ENCODE results near the gene SLC8A1. TPM values are rescaled to one million over a fixed set of nuclear protein-coding genes. Genes with fewer than 3 reads are reported as not detected.

SLC8A1 gene
- total RNA-seq, 1 donor from 2014 or later: 5.7 TPM

GRCh38 chr2:40359811-40360210 is 92.1 kb downstream of the SLC8A1 start:
- no peak overlapping the region for H3K4me3 Mint-ChIP-seq (ENCODE audit: low read depth)
- H3K36me3 Mint-ChIP-seq (ENCODE audit: insufficient read depth): no peaks in the 10 kb centered on the region
- no peak for TF ChIP-seq CTCF (IDR thresholded peaks at IDR 0.05; ENCODE audit: unreplicated experiment)
- H3K4me1 Mint-ChIP-seq (ENCODE audit: low read depth): peaks cover 9% of the 10 kb centered on the region
- no peaks in the 10 kb centered on the region for H3K9me3 Mint-ChIP-seq (ENCODE audit: low read depth)
- no peaks in the 10 kb centered on the region for H3K27me3 Mint-ChIP-seq
- no peak for DNase-seq (ENCODE audit: low spot score, unreplicated experiment)
- no peak overlapping the region for H3K27ac Mint-ChIP-seq

- Mint-ChIP-seq H3K9me3 (ENCODE audit: low read depth) (no peaks in the 10 kb centered on the region), H3K4me1 (ENCODE audit: low read depth) (peaks cover 7% of the 10 kb centered on the region), H3K27me3 (no peaks in the 10 kb centered on the region), H3K27ac (no peak overlapping the region), H3K4me3 (ENCODE audit: low read depth) (no peak overlapping the region), H3K36me3 (ENCODE audit: insufficient read depth) (no peaks in the 10 kb centered on the region)
- no peak for DNase-seq (ENCODE audit: low spot score, unreplicated experiment)
- no peak for TF ChIP-seq CTCF (IDR thresholded peaks at IDR 0.05; ENCODE audit: unreplicated experiment)
Measured at GRCh38 chr2:40358783-40359182, 93.1 kb downstream of the SLC8A1 start.

- no peak overlapping the region for H3K4me3 Mint-ChIP-seq (ENCODE audit: low read depth)
- no peak overlapping the region for H3K27ac Mint-ChIP-seq
- no peaks in the 10 kb centered on the region for H3K4me1 Mint-ChIP-seq (ENCODE audit: low read depth)
- no peaks in the 10 kb centered on the region for H3K9me3 Mint-ChIP-seq (ENCODE audit: low read depth)
- no peaks in the 10 kb centered on the region for H3K36me3 Mint-ChIP-seq (ENCODE audit: insufficient read depth)
- DNase-seq (ENCODE audit: low spot score, unreplicated experiment): no peak
- H3K27me3 Mint-ChIP-seq: no peaks in the 10 kb centered on the region
- TF ChIP-seq CTCF (IDR thresholded peaks at IDR 0.05; ENCODE audit: unreplicated experiment): no peak
Measured at GRCh38 chr2:40357667-40358066, 94.2 kb downstream of the SLC8A1 start.

DNA sequence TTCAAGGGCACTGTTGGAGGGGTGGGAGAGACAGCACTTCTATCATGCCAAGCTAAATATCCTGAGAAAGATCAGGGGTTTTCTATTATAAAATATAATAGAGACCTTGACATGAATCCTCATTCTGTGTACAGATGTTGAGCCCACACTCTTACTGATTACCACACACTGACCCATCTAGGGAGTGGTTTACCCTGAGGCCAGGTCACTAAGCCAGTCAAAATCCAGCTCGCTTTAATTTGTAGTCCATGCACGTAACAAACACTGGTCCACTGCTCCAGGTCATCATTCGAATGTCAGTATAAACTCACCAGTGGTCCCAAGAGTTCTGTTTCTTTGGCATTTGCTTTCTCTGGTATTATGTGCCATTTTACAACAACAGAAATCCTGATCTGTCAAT is 96.4 kb downstream of the SLC8A1 start:
- Mint-ChIP-seq H3K27me3 (no peaks in the 10 kb centered on the region), H3K9me3 (ENCODE audit: low read depth) (no peaks in the 10 kb centered on the region), H3K36me3 (ENCODE audit: insufficient read depth) (no peaks in the 10 kb centered on the region), H3K4me3 (ENCODE audit: low read depth) (no peak overlapping the region), H3K4me1 (ENCODE audit: low read depth) (no peaks in the 10 kb centered on the region), H3K27ac (no peak overlapping the region)
- TF ChIP-seq CTCF (IDR thresholded peaks at IDR 0.05; ENCODE audit: unreplicated experiment): no peak
- no peak for DNase-seq (ENCODE audit: low spot score, unreplicated experiment)

DNA sequence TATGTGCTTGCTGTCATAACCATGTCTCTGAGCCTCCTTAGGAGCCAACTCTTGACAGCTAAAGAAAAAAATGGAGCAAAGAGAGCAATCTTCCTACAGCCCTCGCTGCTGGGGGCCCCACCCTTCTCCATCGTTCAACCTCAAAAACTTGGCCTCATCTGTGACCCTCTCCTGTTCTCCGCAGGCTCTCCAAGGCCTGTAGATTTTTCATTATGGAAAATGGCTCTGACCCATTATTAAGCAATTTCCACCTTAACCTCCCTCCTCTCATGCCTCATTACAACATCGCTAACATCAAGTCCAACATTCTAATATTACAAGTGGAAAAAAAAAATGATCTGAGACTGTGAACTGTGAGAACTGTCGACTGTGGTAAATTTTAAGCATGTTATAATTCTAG is 98.7 kb downstream of the SLC8A1 start:
- no peak overlapping the region for H3K4me3 Mint-ChIP-seq (ENCODE audit: low read depth)
- H3K36me3 Mint-ChIP-seq (ENCODE audit: insufficient read depth): no peaks in the 10 kb centered on the region
- no peaks in the 10 kb centered on the region for H3K4me1 Mint-ChIP-seq (ENCODE audit: low read depth)

More for the DNA sequence above, 98.7 kb downstream of the SLC8A1 start:
- no peak for DNase-seq (ENCODE audit: low spot score, unreplicated experiment)
- Mint-ChIP-seq H3K9me3 (ENCODE audit: low read depth) (no peaks in the 10 kb centered on the region), H3K27me3 (no peaks in the 10 kb centered on the region), H3K27ac (no peak overlapping the region)
- TF ChIP-seq CTCF (IDR thresholded peaks at IDR 0.05; ENCODE audit: unreplicated experiment): no peak

Measured in progenitor cell of endocrine pancreas (in vitro differentiated cells).